Naive B cell (primary cell): ENCODE data around the gene TIMELESS. TPM values are rescaled to one million over a fixed set of nuclear protein-coding genes. Genes with fewer than 3 reads are reported as not detected.

Experiments used
- ATAC-seq, 2 donors: fragments of 150-1000 bp; cut with Tn5 transposase; 2 replicates each; pipeline ENCODE4 v1.10.0; 2021; ENCODE audit warnings: low read depth in 2 of 2, mild to moderate bottlenecking in 2 of 2, moderate library complexity in 2 of 2
- DNase-seq: peaks from one replicate; pipeline ENCODE4 v3.0.0; 2022
- H3K27ac Mint-ChIP-seq, 6 donors: one replicate each; pipeline ENCODE4 v1.8.0; 2020 to 2022; ENCODE audit warnings: mild to moderate bottlenecking in 6 of 6, mixed read lengths in 6 of 6, moderate library complexity in 5 of 6, inconsistent platforms in 2 of 6
- H3K27me3 Mint-ChIP-seq, 3 donors: one replicate each; pipeline ENCODE4 v1.8.0; 2021 to 2022; ENCODE audit warnings: mixed read lengths in 3 of 3, mild to moderate bottlenecking in 1 of 3
- H3K36me3 Mint-ChIP-seq, 2 donors: one replicate each; pipeline ENCODE4 v1.8.0; 2020 to 2022; ENCODE audit warnings: mixed read lengths in 2 of 2, inconsistent platforms in 1 of 2, mild to moderate bottlenecking in 1 of 2
- H3K4me1 Mint-ChIP-seq, 3 donors: one replicate each; pipeline ENCODE4 v1.8.0; 2020 to 2022; ENCODE audit warnings: mixed read lengths in 3 of 3, inconsistent platforms in 1 of 3, mild to moderate bottlenecking in 1 of 3, moderate library complexity in 1 of 3
- H3K4me3 Mint-ChIP-seq, 8 donors: one replicate each; pipeline ENCODE4 v1.8.0; 2020 to 2022; ENCODE audit warnings: mild to moderate bottlenecking in 8 of 8, mixed read lengths in 8 of 8, moderate library complexity in 8 of 8, inconsistent platforms in 2 of 8
- H3K9me3 Mint-ChIP-seq, 7 donors: one replicate each; pipeline ENCODE4 v1.8.0; 2020 to 2022; ENCODE audit warnings: mixed read lengths in 7 of 7, mild to moderate bottlenecking in 5 of 7, inconsistent platforms in 2 of 7, moderate library complexity in 1 of 7
- polyA plus RNA-seq, 6 donors: library from polyadenylated mRNA; unstranded; fragments of 300-500 nt; fragmentation: Illumina TruSeq; gene quantifications; one replicate each; pipeline ENCODE4 v1.2.3, GENCODE V29; 2021; ENCODE audit warnings: low read depth in 6 of 6

Gene TIMELESS
- polyA plus RNA-seq, 6 donors from 2014 or later: 16.8 to 30.5 (median 25.8) TPM

- DNase-seq (no peak), ATAC-seq (no peak)
- H3K27ac Mint-ChIP-seq: peak overlapping the region in 1 of 6 donors; percentile 72
- peaks cover 1 to 11% (median 8%) of the 10 kb centered on the region in 3 donors for H3K4me1 Mint-ChIP-seq
- H3K4me3 Mint-ChIP-seq: peak overlapping the region in 1 of 8 donors; percentile 72
- H3K9me3 Mint-ChIP-seq: no peaks in the 10 kb centered on the region
- no peaks in the 10 kb centered on the region for H3K27me3 Mint-ChIP-seq
- H3K36me3 Mint-ChIP-seq: no peaks in the 10 kb centered on the region
These were observed 28.4 kb upstream of the TIMELESS start for GRCh38 chr12:56477521-56478225.

- H3K4me3 Mint-ChIP-seq: no peak overlapping the region
- H3K9me3 Mint-ChIP-seq: no peaks in the 10 kb centered on the region
- H3K27ac Mint-ChIP-seq: peak overlapping the region in 1 of 6 donors; percentile 72
- H3K27me3 Mint-ChIP-seq: no peaks in the 10 kb centered on the region
- no peaks in the 10 kb centered on the region for H3K36me3 Mint-ChIP-seq
- DNase-seq (no peak), ATAC-seq (no peak)
- peaks cover 2 to 12% (median 8%) of the 10 kb centered on the region in 3 donors for H3K4me1 Mint-ChIP-seq
These were observed 27.8 kb upstream of the TIMELESS start for GRCh38 chr12:56476972-56477432.

GRCh38 chr12:56476143-56476542 is 26.9 kb upstream of the TIMELESS start:
- H3K27me3 Mint-ChIP-seq: no peaks in the 10 kb centered on the region
- no peaks in the 10 kb centered on the region for H3K9me3 Mint-ChIP-seq
- peaks cover 9 to 14% (median 12%) of the 10 kb centered on the region in 3 donors for H3K4me1 Mint-ChIP-seq
- H3K4me3 Mint-ChIP-seq: no peak overlapping the region
- H3K36me3 Mint-ChIP-seq: no peaks in the 10 kb centered on the region
- DNase-seq: no peak
- no peak for ATAC-seq
- peak overlapping the region in 3 of 6 donors; percentile 7 to 74 (median 18) for H3K27ac Mint-ChIP-seq

- DNase-seq (no peak), ATAC-seq (no peak)
- H3K36me3 Mint-ChIP-seq: no peaks in the 10 kb centered on the region
- no peak overlapping the region for H3K4me3 Mint-ChIP-seq
- no peaks in the 10 kb centered on the region for H3K9me3 Mint-ChIP-seq
- H3K27ac Mint-ChIP-seq: peak overlapping the region in 1 of 6 donors; percentile 52
- no peaks in the 10 kb centered on the region for H3K27me3 Mint-ChIP-seq
- H3K4me1 Mint-ChIP-seq: peaks cover 17 to 19% (median 17%) of the 10 kb centered on the region in 3 donors
These were observed 25.2 kb upstream of the TIMELESS start for GRCh38 chr12:56474389-56474788.

GRCh38 chr12:56469007-56469930 is 20.0 kb upstream of the TIMELESS start:
- no peak for ATAC-seq
- peaks cover 28 to 37% (median 33%) of the 10 kb centered on the region in 3 donors for H3K4me1 Mint-ChIP-seq

GRCh38 chr12:56468216-56469006 is 19.2 kb upstream of the TIMELESS start, which contains the start of gene SPRYD4:
Gene SPRYD4, plus strand, starts transcription at chr12:56468578. Its CDS starts 14 bp downstream, at chr12:56468592.
- Mint-ChIP-seq H3K27ac (peak within 1 kb of the TSS; percentile 94 to 98 (median 96)), H3K4me3 (peak within 1 kb of the TSS; percentile 86 to 98 (median 96)), H3K27me3 (no peaks in the 10 kb centered on the region), H3K4me1 (peaks cover 26 to 41% (median 36%) of the 10 kb centered on the region in 3 donors), H3K36me3 (no peaks in the 10 kb centered on the region), H3K9me3 (no peaks in the 10 kb centered on the region)
- ATAC-seq (peak; percentile 98), DNase-seq (peak; percentile 96)

More at GRCh38 chr12:56469007-56469930, 20.0 kb upstream of the TIMELESS start:
- H3K4me3 Mint-ChIP-seq: peak overlapping the region; percentile 86 to 98 (median 96)
- H3K36me3 Mint-ChIP-seq: no peaks in the 10 kb centered on the region
- H3K9me3 Mint-ChIP-seq: no peaks in the 10 kb centered on the region
- H3K27me3 Mint-ChIP-seq: no peaks in the 10 kb centered on the region
- no peak for DNase-seq
- H3K27ac Mint-ChIP-seq: peak overlapping the region; percentile 94 to 98 (median 96)

GRCh38 chr12:56462565-56462964 is 13.3 kb upstream of the TIMELESS start:
- Mint-ChIP-seq H3K4me1 (peaks cover 18 to 30% (median 22%) of the 10 kb centered on the region in 3 donors), H3K4me3 (no peak overlapping the region), H3K9me3 (no peaks in the 10 kb centered on the region), H3K27me3 (no peaks in the 10 kb centered on the region), H3K36me3 (no peaks in the 10 kb centered on the region), H3K27ac (peak overlapping the region in 1 of 6 donors; percentile 24)
- DNase-seq (no peak), ATAC-seq (no peak)

GRCh38 chr12:56461235-56462159 is 12.3 kb upstream of the TIMELESS start:
- Mint-ChIP-seq H3K27ac (peak overlapping the region in 1 of 6 donors; percentile 91), H3K36me3 (no peaks in the 10 kb centered on the region), H3K27me3 (no peaks in the 10 kb centered on the region), H3K4me1 (peaks cover 18 to 30% (median 22%) of the 10 kb centered on the region in 3 donors), H3K9me3 (no peaks in the 10 kb centered on the region), H3K4me3 (peak overlapping the region in 1 of 8 donors; percentile 29)
- ATAC-seq (no peak), DNase-seq (no peak)

GRCh38 chr12:56457817-56458216 is 8.6 kb upstream of the TIMELESS start:
- Mint-ChIP-seq H3K9me3 (no peaks in the 10 kb centered on the region), H3K4me3 (no peak overlapping the region), H3K36me3 (no peaks in the 10 kb centered on the region), H3K27me3 (no peaks in the 10 kb centered on the region), H3K4me1 (peaks cover 10 to 22% (median 16%) of the 10 kb centered on the region in 3 donors), H3K27ac (no peak overlapping the region)
- DNase-seq (no peak), ATAC-seq (no peak)

GRCh38 chr12:56454557-56454956 is 5.3 kb upstream of the TIMELESS start, which contains the start of gene MIP:
Gene MIP, minus strand, starts transcription at chr12:56454657. Its CDS starts 44 bp downstream, at chr12:56454613.
- H3K27ac Mint-ChIP-seq: peak within 1 kb of the TSS in 3 of 6 donors; percentile 24 to 53 (median 44)
- ATAC-seq: no peak

GRCh38 chr12:56451147-56451546 is 1.9 kb upstream of the TIMELESS start:
- Mint-ChIP-seq H3K27ac (peak overlapping the region in 2 of 6 donors; percentile 55 to 56), H3K27me3 (no peaks in the 10 kb centered on the region), H3K9me3 (no peaks in the 10 kb centered on the region), H3K4me1 (peaks cover 23 to 32% (median 24%) of the 10 kb centered on the region in 3 donors), H3K36me3 (no peaks in the 10 kb centered on the region), H3K4me3 (peak overlapping the region in 3 of 8 donors; percentile 5 to 86 (median 79))
- DNase-seq (no peak), ATAC-seq (no peak)

More at GRCh38 chr12:56454557-56454956, 5.3 kb upstream of the TIMELESS start, which contains the start of gene MIP:
- no peaks in the 10 kb centered on the region for H3K36me3 Mint-ChIP-seq
- no peaks in the 10 kb centered on the region for H3K27me3 Mint-ChIP-seq
- DNase-seq: no peak
- no peaks in the 10 kb centered on the region for H3K9me3 Mint-ChIP-seq
- H3K4me3 Mint-ChIP-seq: peak within 1 kb of the TSS in 1 of 8 donors; percentile 49
- peaks cover 9 to 15% (median 10%) of the 10 kb centered on the region in 3 donors for H3K4me1 Mint-ChIP-seq

GRCh38 chr12:56450241-56450640 is 1.0 kb upstream of the TIMELESS start:
- no peaks in the 10 kb centered on the region for H3K27me3 Mint-ChIP-seq
- DNase-seq (no peak), ATAC-seq (no peak)
- peaks cover 24 to 39% (median 27%) of the 10 kb centered on the region in 3 donors for H3K4me1 Mint-ChIP-seq
- H3K36me3 Mint-ChIP-seq: no peaks in the 10 kb centered on the region
- peak overlapping the region in 4 of 6 donors; percentile 5 to 98 (median 96) for H3K27ac Mint-ChIP-seq
- H3K9me3 Mint-ChIP-seq: no peaks in the 10 kb centered on the region
- peak overlapping the region; percentile 15 to 95 (median 95) for H3K4me3 Mint-ChIP-seq
